Activated CD4-positive, alpha-beta T cell treated with anti-CD3 and anti-CD28 coated beads for 36 hours (primary cell): ENCODE results near the gene ARHGAP23. TPM values are rescaled to one million over a fixed set of nuclear protein-coding genes. Genes with fewer than 3 reads are reported as not detected.

Experiments used
- total RNA-seq, 2 experiments: library from RNA; stranded (reverse); gene quantifications; one replicate each; pipeline ENCODE4 v1.2.3, GENCODE V29; 2021

The ARHGAP23 gene
- total RNA-seq, 2 experiments from 2014 or later: 0.55 to 0.86 TPM

Other genes with a start within 250 kb of the ARHGAP23 start
- not detected for gene TBC1D3, start 235.9 kb upstream of the ARHGAP23 start, total RNA-seq
- gene MRPL45, start 131.3 kb upstream of the ARHGAP23 start, total RNA-seq: 10 to 100 TPM; 54.4 to 57.4 TPM
- under 1 TPM; 0.05 to 0.07 TPM for gene GPR179, start 84.5 kb upstream of the ARHGAP23 start, total RNA-seq
- gene SOCS7, start 76.6 kb upstream of the ARHGAP23 start, total RNA-seq: 10 to 100 TPM; 21.8 to 25.3 TPM
- under 1 TPM; 0.72 to 0.73 TPM for gene SRCIN1, start 177.5 kb downstream of the ARHGAP23 start, total RNA-seq
- 10 to 100 TPM; 31.8 to 37.3 TPM for gene EPOP, start 246.5 kb downstream of the ARHGAP23 start, total RNA-seq